A172 (cell line): ENCODE results near the gene PDGFRB. TPM values are rescaled to one million over a fixed set of nuclear protein-coding genes. Genes with fewer than 3 reads are reported as not detected.

ENCODE experiments used
- DNase-seq: peaks from one replicate; pipeline ENCODE4 v3.0.0-alpha.2; 2015; ENCODE audit warnings: low spot score
- total RNA-seq: library from RNA; depleted of rRNA; stranded (reverse); fragments of >200 nt; shearing (Covaris generic); gene quantifications from 2 replicates; pipeline ENCODE4 v1.2.3, GENCODE V29; 2014

The PDGFRB gene
- total RNA-seq, 1 experiment from 2014 or later, result 33.5 TPM

DNA sequence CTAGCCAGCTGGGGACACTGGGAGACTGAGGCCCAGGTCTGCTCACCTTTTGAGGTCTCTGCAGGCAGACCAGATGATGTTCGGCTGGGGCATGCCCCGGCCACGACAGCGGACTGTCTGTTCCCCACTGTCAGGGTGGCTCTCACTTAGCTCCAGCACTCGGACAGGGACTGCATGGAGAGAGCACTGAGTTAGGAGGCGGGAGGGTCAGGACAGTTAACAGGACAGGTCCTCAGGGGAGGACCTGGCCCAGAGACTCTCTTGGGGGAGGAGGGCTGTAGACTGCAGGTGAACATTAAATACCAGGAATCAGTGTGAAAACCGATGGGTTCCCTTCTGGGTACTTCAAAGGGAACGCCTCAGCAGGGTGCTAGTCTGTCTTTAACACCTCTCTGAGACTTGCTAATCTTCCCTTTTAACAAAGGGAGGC lies 25.1 kb downstream of the PDGFRB start:
- DNase-seq, result no peak

DNA sequence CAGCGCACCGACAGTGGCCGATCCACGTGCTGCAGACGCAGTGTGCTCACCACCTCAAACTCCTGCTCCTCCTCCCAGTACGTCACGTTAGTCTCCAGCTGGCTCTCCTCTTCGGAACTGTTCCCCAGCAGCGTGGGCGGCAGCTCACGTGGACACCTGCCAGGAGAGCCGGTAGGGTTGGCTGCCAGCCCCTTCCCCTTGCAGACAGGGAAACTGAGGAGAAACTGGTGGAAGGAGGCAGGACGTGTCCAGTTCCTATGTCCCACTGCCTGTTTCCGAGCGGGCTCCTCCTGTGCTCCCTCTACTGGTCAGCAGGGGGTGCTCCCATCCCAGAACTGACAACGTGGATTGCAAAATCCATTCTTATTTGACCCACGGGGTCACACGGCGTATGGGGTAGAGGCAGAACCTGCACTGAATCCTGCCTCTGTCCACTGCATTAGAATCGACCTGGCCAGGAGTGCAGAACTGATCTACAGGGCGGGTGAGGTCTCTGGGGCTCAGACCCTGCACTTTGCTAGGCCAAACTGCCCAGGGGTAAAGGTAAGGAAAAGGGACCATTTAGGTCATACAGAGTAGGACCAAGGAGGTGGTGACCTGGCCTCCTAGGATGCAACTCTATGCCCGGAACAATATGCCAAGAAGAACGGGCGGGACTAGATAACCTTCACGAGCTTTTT lies 25.7 kb downstream of the PDGFRB start:
- peak; percentile 64 for DNase-seq

DNA sequence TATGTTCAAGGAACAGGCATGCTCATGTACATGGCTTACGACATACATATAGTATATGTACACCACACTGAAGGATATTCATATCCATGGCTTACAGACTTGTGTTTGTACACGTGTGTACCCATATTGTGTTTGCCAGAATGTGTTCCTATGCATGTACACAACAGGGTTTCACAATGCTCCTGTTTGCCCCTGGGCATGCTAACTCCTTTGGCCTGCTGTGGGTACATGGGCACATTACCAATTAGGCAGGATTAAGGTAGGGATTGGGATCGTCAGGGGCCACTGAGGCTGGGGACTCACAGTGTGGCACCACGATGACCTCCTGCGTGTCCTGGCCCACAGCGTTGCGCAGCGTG lies 26.2 kb downstream of the PDGFRB start:
- no peak for DNase-seq

DNA sequence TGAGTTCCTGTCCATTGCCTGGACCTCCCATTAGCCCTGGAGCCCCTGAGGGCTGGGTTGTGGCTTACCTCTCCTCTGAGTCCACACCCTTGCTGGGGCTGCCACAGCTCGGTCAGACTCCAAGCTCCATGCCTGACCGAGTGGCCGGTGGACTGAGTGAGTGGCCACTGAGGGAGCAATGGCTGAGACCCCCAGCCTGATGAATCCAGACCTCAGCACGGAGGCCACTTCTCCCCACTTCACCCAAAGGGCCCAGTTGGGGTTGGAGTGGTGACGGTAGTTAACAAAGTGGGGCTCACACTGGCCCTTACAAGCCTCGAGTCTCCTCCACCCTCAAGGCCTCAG lies 28.8 kb downstream of the PDGFRB start:
- DNase-seq, result no peak

DNA sequence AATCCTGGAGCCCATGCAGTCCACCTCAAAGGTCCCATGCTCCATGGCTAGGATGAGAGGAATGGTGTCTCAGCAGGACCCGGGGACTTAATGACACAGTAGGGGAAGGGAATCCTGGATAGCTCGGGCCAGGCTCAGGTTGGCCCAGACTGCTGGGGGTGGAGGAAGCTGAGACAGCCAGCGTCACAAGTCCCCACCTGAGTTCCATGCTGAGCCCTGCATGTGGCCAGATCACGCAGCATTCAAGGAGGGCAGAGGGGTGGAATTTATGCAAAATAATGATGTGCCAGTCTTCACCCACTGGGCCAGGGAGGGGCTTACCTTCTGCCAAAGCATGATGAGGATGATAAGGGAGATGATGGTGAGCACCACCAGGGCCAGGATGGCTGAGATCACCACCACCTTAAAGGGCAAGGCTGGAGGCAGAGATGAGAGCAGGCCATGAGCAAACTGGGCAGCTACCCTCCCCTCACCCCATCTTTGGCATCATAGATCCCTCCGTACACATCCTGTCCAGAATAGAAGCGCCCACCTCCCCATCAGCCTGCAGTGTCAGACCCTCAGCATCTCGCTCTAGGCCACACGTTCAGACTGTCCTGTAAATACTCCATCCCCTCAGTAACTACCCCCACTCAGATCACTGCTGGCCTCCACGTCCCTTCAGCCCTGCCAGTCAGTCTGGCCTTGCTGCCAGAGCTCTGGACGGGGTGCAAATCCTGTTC lies 29.3 kb downstream of the PDGFRB start:
- DNase-seq, result no peak

DNA sequence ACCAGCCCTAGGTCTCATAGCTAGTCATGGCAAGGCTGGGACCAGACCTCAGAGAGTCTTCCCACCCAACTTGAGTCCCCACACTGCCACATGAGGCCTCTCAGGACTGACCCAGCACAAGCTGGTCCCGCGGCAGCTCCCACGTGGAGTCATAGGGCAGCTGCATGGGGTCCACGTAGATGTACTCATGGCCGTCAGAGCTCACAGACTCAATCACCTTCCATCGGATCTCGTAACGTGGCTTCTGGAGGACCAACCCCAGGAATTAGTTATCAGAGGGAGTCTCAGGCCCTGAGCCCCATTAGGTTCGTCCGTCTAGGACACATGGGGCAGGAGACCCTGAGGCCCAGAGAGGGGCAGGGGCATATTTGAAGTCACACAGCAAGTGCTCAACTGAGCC lies 30.3 kb downstream of the PDGFRB start:
- no peak for DNase-seq

DNA sequence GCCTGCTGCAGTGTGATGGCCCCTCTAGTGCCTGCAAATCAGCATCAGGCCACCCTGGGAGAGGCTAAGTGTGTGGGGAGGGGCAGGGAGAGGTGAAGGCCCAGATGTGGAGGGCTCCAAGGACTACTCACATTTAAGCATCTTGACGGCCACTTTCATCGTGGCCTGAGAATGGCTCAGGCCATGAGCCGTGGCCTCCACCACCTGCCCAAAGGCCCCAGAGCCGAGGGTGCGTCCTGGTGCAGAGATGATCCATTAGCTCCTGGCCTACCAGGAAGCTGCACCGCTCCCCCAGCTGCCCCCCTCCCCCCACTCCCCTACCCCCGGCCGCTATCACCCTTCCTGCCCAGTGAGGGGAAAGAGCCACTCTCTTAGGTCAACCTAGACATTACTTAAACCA lies 31.0 kb downstream of the PDGFRB start:
- DNase-seq, result no peak

DNA sequence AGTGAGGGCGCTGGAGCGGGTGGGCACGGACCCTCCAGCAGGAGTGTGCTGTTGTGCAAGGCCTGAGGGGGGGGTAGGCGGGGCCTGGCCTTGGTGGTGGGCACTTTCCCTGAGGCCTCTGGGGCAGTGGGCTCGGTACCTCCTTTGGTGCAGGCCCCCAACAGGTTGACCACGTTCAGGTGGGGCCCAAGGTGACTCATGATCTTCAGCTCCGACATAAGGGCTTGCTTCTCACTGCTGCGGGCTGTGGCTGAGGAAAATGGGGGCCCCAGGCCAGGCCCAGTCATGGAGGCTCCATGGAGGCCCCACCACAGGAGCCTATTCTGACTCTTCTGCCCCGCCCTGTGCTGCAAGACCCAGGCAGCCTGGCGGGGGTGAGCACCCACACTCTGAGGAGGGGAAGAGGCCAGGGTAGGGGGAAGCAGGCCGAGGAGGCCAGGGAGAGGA lies 31.5 kb downstream of the PDGFRB start:
- no peak for DNase-seq

DNA sequence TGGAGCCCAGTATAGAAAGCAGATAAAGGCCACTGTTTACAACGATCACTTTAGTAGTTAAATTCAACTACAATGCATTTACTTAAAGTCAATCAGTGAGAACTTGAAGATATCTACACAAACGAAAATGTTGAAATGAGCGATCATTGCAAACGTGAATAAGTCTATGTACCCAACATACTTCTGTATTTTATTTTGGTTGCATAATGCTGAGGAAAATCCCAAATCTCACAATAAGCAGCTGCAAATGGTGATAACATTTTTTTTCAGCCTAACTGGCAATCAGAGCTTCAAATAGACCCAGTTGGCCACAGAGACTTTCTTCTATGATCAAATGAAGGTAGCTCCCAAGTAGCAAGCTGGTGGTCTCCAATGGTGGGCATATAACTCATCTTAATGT lies 32.1 kb downstream of the PDGFRB start:
- DNase-seq, result no peak

DNA sequence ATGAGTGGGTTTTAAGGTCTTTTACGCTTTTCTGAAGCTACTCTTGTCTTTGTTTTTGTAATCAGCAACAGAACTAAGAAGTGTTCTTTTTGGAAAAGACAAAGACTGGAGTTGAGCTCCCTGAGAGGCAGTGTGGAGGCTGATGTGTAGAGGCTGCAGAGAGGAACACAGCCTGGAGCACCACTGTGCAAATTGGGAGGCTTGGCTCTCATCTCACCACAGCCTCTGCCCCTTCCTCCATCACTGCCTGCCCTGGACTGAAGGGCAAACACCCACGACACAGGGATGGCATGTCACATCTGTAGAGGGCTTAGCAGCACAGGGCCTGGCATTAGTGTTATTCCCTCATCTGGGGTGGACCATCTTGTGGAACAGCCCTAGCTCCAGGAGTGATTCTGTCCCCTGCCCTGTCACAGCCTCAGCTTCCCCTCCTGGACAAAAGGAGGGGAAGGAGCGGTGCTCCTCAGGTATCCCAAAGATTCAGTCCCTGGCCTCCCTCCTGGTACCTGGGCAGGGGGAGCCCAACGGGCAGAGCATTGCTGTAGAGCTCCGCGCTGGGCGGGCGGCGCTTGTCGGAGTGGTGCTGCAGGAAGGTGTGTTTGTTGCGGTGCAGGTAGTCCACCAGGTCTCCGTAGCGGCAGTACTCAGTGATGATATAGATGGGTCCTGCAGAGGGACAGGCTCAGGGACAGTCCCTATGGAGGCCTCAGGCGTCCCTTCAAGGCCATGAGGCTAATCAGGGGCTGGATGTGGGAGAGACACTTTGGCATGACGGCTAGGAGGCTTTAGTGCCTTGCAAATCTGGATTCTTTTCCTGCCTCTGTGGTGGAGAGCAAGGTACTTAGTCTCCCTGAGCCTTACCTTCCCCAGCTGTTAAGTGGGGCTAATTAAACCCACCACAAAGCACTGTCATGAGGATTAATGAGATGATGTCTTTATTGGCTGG lies 32.8 kb downstream of the PDGFRB start:
- DNase-seq, result no peak

DNA sequence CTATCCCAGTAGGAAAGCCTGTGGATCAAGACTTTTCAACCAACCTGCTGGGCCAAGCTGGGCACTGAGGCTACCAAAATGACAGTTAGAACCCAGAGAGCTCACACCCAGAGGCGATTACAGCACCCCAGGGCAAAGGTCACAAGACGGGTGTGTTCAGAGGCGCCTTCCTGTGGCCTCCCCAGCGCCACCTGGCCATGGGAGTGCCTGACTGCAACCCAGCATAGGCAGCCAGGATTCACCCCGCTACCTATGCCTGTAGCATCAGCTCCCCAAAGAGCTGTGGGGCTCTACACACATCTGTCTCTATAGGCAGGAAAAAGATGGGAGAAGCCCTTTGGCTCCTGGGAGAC lies 33.5 kb downstream of the PDGFRB start:
- DNase-seq, result peak; percentile 32

DNA sequence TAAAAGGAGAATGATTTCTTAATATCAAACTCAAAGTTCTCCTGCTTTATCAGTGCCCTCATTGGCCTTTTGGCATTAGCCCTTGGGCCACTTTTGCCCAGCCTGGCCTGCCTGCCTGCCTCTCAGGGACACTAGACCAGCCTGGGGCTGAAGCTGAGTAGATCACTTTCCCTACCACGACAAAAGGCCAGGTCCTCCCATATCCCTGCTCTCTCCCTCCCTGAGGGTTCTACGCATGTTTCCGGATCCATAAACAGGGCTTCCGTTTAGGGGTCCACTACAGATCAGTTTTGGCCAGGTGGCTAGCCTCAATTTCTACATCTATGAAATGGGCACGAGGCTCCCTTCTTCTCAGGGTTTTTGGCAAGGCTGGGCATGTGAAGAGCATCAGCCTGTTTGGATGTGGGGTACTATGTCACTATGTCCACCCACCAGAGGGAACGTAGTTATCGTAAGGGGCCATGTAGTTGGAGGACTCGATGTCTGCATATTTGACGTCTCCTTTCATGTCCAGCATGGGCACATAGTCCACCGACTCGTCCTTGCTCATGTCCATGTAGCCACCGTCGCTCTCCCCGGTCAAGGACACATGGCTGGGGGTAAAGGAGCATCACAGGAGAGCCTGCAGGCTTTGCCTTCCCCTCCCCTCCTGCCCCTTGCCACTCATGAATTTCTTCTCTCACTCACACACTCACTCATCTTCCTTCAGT lies 34.0 kb downstream of the PDGFRB start:
- no peak for DNase-seq

DNA sequence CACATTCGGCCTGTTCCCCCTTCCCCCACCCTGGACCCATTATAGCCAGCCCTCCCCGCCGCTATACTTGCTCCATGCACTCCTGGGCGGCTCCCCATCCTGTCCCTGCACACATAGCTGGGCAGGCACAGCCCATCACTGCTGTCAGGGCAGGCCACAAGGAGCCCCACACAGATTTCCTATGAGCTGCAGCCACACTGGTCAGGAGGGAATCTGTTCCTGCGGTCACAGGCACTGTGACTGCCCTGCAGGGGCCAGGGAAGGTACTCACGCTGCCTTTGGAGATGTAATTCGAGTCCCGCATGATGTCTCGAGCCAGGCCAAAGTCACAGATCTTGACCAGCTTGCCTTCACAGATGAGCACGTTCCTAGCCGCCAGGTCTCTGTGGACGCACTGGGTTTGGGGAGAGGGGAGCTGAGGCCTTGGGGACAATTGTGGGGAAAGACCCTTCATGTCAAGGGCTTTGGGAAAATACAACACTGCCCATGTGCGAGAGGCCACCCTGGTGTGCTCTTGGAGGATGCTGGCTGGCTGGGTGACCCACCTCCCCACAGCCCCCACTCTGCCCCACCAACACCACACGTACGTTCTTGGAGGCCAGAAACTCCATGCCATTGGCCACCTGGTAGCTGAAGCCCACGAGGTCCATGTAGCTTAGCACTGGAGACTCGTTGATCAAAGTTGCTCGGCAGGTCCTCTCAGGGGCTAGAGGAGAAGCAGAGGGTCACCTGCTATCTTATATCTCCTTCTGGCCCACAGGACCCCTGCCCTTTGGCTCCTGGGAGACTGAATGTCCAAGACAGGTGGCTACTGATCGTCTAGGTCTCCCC lies 34.8 kb downstream of the PDGFRB start:
- no peak for DNase-seq

DNA sequence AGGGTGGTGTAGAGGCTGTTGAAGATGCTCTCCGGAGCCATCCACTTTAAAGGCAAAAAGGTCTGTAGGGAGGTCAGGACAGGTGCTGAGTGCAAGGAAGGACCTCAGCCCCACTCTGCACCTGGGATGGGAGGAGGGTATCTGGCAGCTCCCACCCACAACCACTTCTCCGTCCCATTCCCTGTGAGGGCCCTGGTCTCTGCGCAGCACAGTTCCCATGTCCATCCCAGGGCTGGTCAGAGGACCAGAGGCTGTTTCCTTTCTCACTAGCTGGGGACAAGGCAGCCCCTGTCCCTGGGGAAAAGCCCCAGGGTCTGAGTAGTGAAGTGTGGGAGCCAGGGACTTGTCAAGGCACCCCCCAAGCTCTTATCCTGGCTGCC lies 35.6 kb downstream of the PDGFRB start:
- no peak for DNase-seq

DNA sequence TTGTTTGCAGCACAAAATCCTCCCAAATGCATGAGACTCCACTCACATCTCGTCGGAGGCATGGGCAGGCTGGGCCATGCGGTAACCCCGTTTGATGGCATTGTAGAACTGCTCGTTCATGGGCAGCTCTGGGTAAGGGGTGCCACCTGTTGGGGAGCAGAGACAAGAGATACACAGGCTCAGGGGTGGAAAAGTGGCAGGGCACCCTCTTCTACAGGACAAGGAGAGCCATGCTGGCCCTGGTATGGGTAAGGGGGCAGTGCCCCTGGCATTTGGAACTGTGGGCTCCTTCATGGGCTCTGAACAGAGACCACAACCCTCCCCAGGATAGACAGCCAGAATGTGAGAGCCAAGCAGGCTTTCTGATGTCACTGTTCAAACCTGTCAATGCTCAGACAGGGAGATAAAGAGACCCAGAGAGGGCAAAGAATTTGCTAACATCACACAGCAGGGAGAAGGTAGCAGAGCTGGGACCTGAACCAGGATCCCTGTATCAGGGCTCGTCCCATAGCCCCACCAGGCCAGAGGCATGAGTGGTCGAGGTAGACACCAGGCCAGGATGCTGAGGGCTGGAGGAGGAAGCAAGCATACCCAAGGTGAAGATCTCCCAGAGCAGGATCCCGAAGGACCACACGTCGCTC lies 36.1 kb downstream of the PDGFRB start:
- no peak for DNase-seq

DNA sequence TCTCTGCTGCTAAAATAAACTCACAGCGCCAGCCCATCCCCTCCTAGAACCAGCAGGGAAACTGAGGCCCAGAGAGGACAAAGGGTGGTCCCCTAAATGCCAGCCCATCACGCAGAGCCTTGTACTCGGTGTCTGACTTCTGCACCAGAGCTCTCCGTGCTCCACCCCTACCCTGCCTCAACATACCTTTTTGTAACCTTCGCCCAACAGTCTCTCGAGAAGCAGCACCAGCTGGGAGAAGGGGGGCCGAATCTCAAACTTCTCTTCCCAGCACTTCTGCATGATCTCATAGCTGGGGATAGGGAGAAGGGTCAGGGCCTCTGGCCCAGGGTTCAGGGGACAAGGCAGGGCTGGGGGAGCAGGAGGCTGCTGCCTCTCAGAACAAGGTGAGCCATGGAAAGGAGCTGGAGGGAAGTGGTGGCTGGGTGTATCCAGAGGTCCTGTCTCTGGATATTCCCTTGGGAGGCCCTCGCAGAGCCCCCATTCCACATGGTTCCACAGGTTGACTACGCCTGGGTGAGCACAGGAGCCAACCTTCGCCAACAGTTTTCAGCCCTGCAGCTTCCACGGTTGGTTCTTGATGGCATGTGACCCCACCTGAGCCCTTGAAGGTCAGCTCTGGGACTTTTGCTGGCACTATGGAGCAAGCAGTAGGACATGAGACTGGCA lies 37.0 kb downstream of the PDGFRB start:
- DNase-seq, result no peak

DNA sequence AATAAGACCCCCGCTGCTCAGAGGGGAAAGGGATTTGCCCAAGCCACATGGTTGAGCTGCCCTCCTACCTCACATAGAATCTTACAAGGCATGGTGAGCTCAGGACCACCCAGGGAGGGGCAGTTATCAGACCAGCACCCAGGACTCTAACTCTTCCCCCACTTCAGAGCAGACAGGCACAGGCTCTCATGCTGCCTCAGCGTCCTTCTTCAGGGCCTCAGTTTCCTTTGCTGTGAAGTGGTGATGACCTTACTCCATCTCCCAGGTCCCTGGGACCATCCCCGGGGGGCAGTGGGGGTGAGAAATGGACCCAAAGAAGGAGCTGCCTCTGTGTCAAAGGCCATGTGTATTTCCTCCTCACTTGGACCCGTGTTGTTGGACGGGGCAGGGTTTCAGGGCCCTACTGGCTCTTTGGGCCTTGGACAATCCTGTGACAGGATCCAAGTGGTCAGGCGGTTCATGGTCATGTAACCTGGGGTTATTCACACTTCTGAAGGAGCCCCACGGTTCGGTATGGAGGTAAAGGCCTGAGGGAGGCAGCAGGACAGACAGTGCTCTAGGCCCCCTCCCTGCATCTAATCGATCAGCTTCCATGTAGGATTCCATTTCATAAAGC lies 37.6 kb downstream of the PDGFRB start:
- DNase-seq, result no peak

DNA sequence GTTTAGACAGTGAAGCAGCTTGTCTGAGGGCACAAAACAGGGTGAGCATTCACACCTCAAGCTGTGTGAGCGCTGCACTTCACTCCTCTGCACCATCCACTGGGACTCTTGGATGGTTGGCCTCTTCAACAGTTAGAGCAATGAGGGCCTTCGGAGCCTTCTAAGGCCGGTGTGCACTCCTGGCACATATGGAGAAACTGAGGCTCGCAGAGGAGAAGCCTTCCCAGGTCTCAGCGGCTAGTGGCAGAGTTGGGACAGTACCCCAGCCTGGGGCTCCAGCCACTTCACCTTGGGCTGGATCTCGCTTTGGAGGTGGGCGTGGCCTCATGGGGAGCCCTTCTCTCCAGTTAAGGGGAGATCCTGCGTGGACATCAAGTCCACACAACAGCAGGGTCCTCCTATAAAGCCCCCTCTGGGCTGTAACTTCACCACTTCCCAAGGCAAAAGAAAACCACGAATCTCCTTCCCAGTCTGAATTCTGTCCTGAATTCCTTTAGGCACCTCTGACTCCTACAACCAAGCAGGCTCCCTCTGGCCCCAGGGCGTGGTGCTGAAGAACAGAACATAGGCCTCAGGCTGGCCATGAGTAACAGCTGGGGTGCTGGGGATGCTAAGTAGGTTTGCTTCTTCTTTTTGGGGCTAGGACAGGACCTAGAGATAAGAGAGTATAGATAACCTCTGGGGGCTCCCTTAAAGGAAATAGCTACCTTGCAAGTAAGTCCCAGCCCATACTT lies 38.8 kb downstream of the PDGFRB start:
- DNase-seq, result peak; percentile 34
